ENCODE data around the gene BATF3.

The BATF3 gene

GRCh38 chr1:212689758-212690529 lies 9.7 kb downstream of the BATF3 start:
- H3K27ac ChIP-seq (ENCODE audit: low read length) = no peak overlapping the region
- no peak overlapping the region for H3K4me3 ChIP-seq (ENCODE audit: low read depth in 1 of 2, low read length in 2 of 2)
- H3K27me3 ChIP-seq (ENCODE audit: low read depth, low read length) = no peaks in the 10 kb centered on the region
- H3K36me3 ChIP-seq (ENCODE audit: control insufficient read depth in 1 of 2, insufficient read depth in 2 of 2, low read length in 2 of 2) = no peaks in the 10 kb centered on the region
- peaks cover 0 to 4% of the 10 kb centered on the region in 2 donors for H3K4me1 ChIP-seq (ENCODE audit: control insufficient read depth in 1 of 2, insufficient read depth in 2 of 2, low read length in 2 of 2)
- H3K9me3 ChIP-seq (ENCODE audit: control insufficient read depth in 1 of 2, low read length in 2 of 2) = no peaks in the 10 kb centered on the region

- Histone ChIP-seq H3K4me3 (ENCODE audit: low read depth in 1 of 2, low read length in 2 of 2) (no peak overlapping the region), H3K36me3 (ENCODE audit: control insufficient read depth in 1 of 2, insufficient read depth in 2 of 2, low read length in 2 of 2) (no peaks in the 10 kb centered on the region), H3K27me3 (ENCODE audit: low read depth, low read length) (no peaks in the 10 kb centered on the region), H3K9me3 (ENCODE audit: control insufficient read depth in 1 of 2, low read length in 2 of 2) (no peaks in the 10 kb centered on the region), H3K27ac (ENCODE audit: low read length) (no peak overlapping the region), H3K4me1 (ENCODE audit: control insufficient read depth in 1 of 2, insufficient read depth in 2 of 2, low read length in 2 of 2) (peaks cover 0 to 4% of the 10 kb centered on the region in 2 donors)
These were observed 10.4 kb downstream of the BATF3 start for GRCh38 chr1:212689196-212689725.

GRCh38 chr1:212688341-212689047 lies 11.1 kb downstream of the BATF3 start:
- no peak overlapping the region for H3K27ac ChIP-seq (ENCODE audit: low read length)

GRCh38 chr1:212687811-212688210 lies 11.8 kb downstream of the BATF3 start:
- no peaks in the 10 kb centered on the region for H3K9me3 ChIP-seq (ENCODE audit: control insufficient read depth in 1 of 2, low read length in 2 of 2)
- no peaks in the 10 kb centered on the region for H3K36me3 ChIP-seq (ENCODE audit: control insufficient read depth in 1 of 2, insufficient read depth in 2 of 2, low read length in 2 of 2)
- H3K27ac ChIP-seq (ENCODE audit: low read length) = no peak overlapping the region
- peaks cover 0 to 4% of the 10 kb centered on the region in 2 donors for H3K4me1 ChIP-seq (ENCODE audit: control insufficient read depth in 1 of 2, insufficient read depth in 2 of 2, low read length in 2 of 2)
- no peaks in the 10 kb centered on the region for H3K27me3 ChIP-seq (ENCODE audit: low read depth, low read length)
- H3K4me3 ChIP-seq (ENCODE audit: low read depth in 1 of 2, low read length in 2 of 2) = no peak overlapping the region

More at GRCh38 chr1:212688341-212689047, 11.1 kb downstream of the BATF3 start:
- no peaks in the 10 kb centered on the region for H3K36me3 ChIP-seq (ENCODE audit: control insufficient read depth in 1 of 2, insufficient read depth in 2 of 2, low read length in 2 of 2)
- H3K4me3 ChIP-seq (ENCODE audit: low read depth in 1 of 2, low read length in 2 of 2) = no peak overlapping the region
- no peaks in the 10 kb centered on the region for H3K9me3 ChIP-seq (ENCODE audit: control insufficient read depth in 1 of 2, low read length in 2 of 2)
- no peaks in the 10 kb centered on the region for H3K27me3 ChIP-seq (ENCODE audit: low read depth, low read length)
- peaks cover 0 to 4% of the 10 kb centered on the region in 2 donors for H3K4me1 ChIP-seq (ENCODE audit: control insufficient read depth in 1 of 2, insufficient read depth in 2 of 2, low read length in 2 of 2)

GRCh38 chr1:212686591-212686990 lies 13.0 kb downstream of the BATF3 start:
- no peaks in the 10 kb centered on the region for H3K36me3 ChIP-seq (ENCODE audit: control insufficient read depth in 1 of 2, insufficient read depth in 2 of 2, low read length in 2 of 2)
- H3K4me1 ChIP-seq (ENCODE audit: control insufficient read depth in 1 of 2, insufficient read depth in 2 of 2, low read length in 2 of 2) = peaks cover 0 to 4% of the 10 kb centered on the region in 2 donors
- H3K9me3 ChIP-seq (ENCODE audit: control insufficient read depth in 1 of 2, low read length in 2 of 2) = no peaks in the 10 kb centered on the region
- no peaks in the 10 kb centered on the region for H3K27me3 ChIP-seq (ENCODE audit: low read depth, low read length)
- no peak overlapping the region for H3K4me3 ChIP-seq (ENCODE audit: low read depth in 1 of 2, low read length in 2 of 2)
- H3K27ac ChIP-seq (ENCODE audit: low read length) = no peak overlapping the region

GRCh38 chr1:212686069-212686468 lies 13.6 kb downstream of the BATF3 start:
- no peaks in the 10 kb centered on the region for H3K9me3 ChIP-seq (ENCODE audit: control insufficient read depth in 1 of 2, low read length in 2 of 2)
- no peak overlapping the region for H3K4me3 ChIP-seq (ENCODE audit: low read depth in 1 of 2, low read length in 2 of 2)
- no peak overlapping the region for H3K27ac ChIP-seq (ENCODE audit: low read length)
- H3K36me3 ChIP-seq (ENCODE audit: control insufficient read depth in 1 of 2, insufficient read depth in 2 of 2, low read length in 2 of 2) = no peaks in the 10 kb centered on the region
- no peaks in the 10 kb centered on the region for H3K27me3 ChIP-seq (ENCODE audit: low read depth, low read length)
- peaks cover 0 to 4% of the 10 kb centered on the region in 2 donors for H3K4me1 ChIP-seq (ENCODE audit: control insufficient read depth in 1 of 2, insufficient read depth in 2 of 2, low read length in 2 of 2)

- no peaks in the 10 kb centered on the region for H3K27me3 ChIP-seq (ENCODE audit: low read depth, low read length)
- H3K27ac ChIP-seq (ENCODE audit: low read length) = no peak overlapping the region
- H3K36me3 ChIP-seq (ENCODE audit: control insufficient read depth in 1 of 2, insufficient read depth in 2 of 2, low read length in 2 of 2) = no peaks in the 10 kb centered on the region
- H3K9me3 ChIP-seq (ENCODE audit: control insufficient read depth in 1 of 2, low read length in 2 of 2) = no peaks in the 10 kb centered on the region
- peaks cover 0 to 4% of the 10 kb centered on the region in 2 donors for H3K4me1 ChIP-seq (ENCODE audit: control insufficient read depth in 1 of 2, insufficient read depth in 2 of 2, low read length in 2 of 2)
- H3K4me3 ChIP-seq (ENCODE audit: low read depth in 1 of 2, low read length in 2 of 2) = no peak overlapping the region
These were observed 14.2 kb downstream of the BATF3 start for GRCh38 chr1:212685429-212685828.

GRCh38 chr1:212684521-212685090 lies 15.0 kb downstream of the BATF3 start:
- Histone ChIP-seq H3K36me3 (ENCODE audit: control insufficient read depth in 1 of 2, insufficient read depth in 2 of 2, low read length in 2 of 2) (no peaks in the 10 kb centered on the region), H3K27me3 (ENCODE audit: low read depth, low read length) (no peaks in the 10 kb centered on the region), H3K9me3 (ENCODE audit: control insufficient read depth in 1 of 2, low read length in 2 of 2) (no peaks in the 10 kb centered on the region), H3K4me3 (ENCODE audit: low read depth in 1 of 2, low read length in 2 of 2) (no peak overlapping the region), H3K27ac (ENCODE audit: low read length) (no peak overlapping the region), H3K4me1 (ENCODE audit: control insufficient read depth in 1 of 2, insufficient read depth in 2 of 2, low read length in 2 of 2) (peaks cover 0 to 4% of the 10 kb centered on the region in 2 donors)

GRCh38 chr1:212684076-212684475 lies 15.6 kb downstream of the BATF3 start:
- Histone ChIP-seq H3K4me1 (ENCODE audit: control insufficient read depth in 1 of 2, insufficient read depth in 2 of 2, low read length in 2 of 2) (peaks cover 0 to 4% of the 10 kb centered on the region in 2 donors), H3K27ac (ENCODE audit: low read length) (no peak overlapping the region), H3K27me3 (ENCODE audit: low read depth, low read length) (no peaks in the 10 kb centered on the region), H3K9me3 (ENCODE audit: control insufficient read depth in 1 of 2, low read length in 2 of 2) (no peaks in the 10 kb centered on the region), H3K4me3 (ENCODE audit: low read depth in 1 of 2, low read length in 2 of 2) (no peak overlapping the region), H3K36me3 (ENCODE audit: control insufficient read depth in 1 of 2, insufficient read depth in 2 of 2, low read length in 2 of 2) (no peaks in the 10 kb centered on the region)

GRCh38 chr1:212683357-212683722 lies 16.3 kb downstream of the BATF3 start:
- H3K27ac ChIP-seq (ENCODE audit: low read length) = no peak overlapping the region
- no peaks in the 10 kb centered on the region for H3K9me3 ChIP-seq (ENCODE audit: control insufficient read depth in 1 of 2, low read length in 2 of 2)
- no peaks in the 10 kb centered on the region for H3K27me3 ChIP-seq (ENCODE audit: low read depth, low read length)

GRCh38 chr1:212680680-212681389 lies 18.8 kb downstream of the BATF3 start:
- Histone ChIP-seq H3K36me3 (ENCODE audit: control insufficient read depth in 1 of 2, insufficient read depth in 2 of 2, low read length in 2 of 2) (no peaks in the 10 kb centered on the region), H3K4me1 (ENCODE audit: control insufficient read depth in 1 of 2, insufficient read depth in 2 of 2, low read length in 2 of 2) (peaks cover 0 to 4% of the 10 kb centered on the region in 2 donors), H3K4me3 (ENCODE audit: low read depth in 1 of 2, low read length in 2 of 2) (no peak overlapping the region), H3K27me3 (ENCODE audit: low read depth, low read length) (no peaks in the 10 kb centered on the region), H3K27ac (ENCODE audit: low read length) (no peak overlapping the region), H3K9me3 (ENCODE audit: control insufficient read depth in 1 of 2, low read length in 2 of 2) (no peaks in the 10 kb centered on the region)

More at GRCh38 chr1:212683357-212683722, 16.3 kb downstream of the BATF3 start:
- Histone ChIP-seq H3K36me3 (ENCODE audit: control insufficient read depth in 1 of 2, insufficient read depth in 2 of 2, low read length in 2 of 2) (no peaks in the 10 kb centered on the region), H3K4me3 (ENCODE audit: low read depth in 1 of 2, low read length in 2 of 2) (no peak overlapping the region), H3K4me1 (ENCODE audit: control insufficient read depth in 1 of 2, insufficient read depth in 2 of 2, low read length in 2 of 2) (peaks cover 0 to 4% of the 10 kb centered on the region in 2 donors)
